IMR-90 (cell line): Measurements from ENCODE around the gene NEFH. TPM values are rescaled to one million over a fixed set of nuclear protein-coding genes. Genes with fewer than 3 reads are reported as not detected.

Source experiments
- ATAC-seq: fragments of 200-7000 bp; cut with Tn5 transposase; 2 replicates; pipeline ENCODE4 v1.9.1; 2020; ENCODE audit warnings: low read depth, mild to moderate bottlenecking, moderate library complexity
- BruUV-seq: library from RNA; stranded (reverse); fragments of 400-500 nt; replicated peaks from 2 replicates; lab custom pipeline; 2021; lab: Mats Ljungman, UMichigan
- CTCF ChIA-PET: fragments of 300-600 bp; formaldehyde crosslinking; extraction: SDS; loops from one replicate; lab custom pipeline; 2021; ENCODE audit warnings: antibody characterized with exemption; lab: Yijun Ruan, JAX
- POLR2A ChIA-PET: fragments of 300-600 bp; sonication (Branson Sonifier 250); formaldehyde crosslinking; loops from one replicate; lab custom pipeline; 2022; ENCODE audit warnings: antibody characterized with exemption; ENCODE audit not compliant: unreplicated experiment; lab: Charles Lee
- DNase-seq: peaks from one replicate; pipeline ENCODE4 v3.0.0; 2013
- H2AFZ ChIP-seq: replicated peaks from 2 replicates; pipeline ENCODE3; 2013; ENCODE audit warnings: low read length, mild to moderate bottlenecking; ENCODE audit not compliant: poor library complexity
- H2AK5ac ChIP-seq: 2 replicates; pipeline ENCODE4 v1.6.1; 2013; ENCODE audit warnings: low read depth, low read length, inconsistent platforms
- H2AK9ac ChIP-seq: replicated peaks from 2 replicates; pipeline ENCODE3; 2013; ENCODE audit warnings: mild to moderate bottlenecking, low read depth, low read length, moderate library complexity; ENCODE audit not compliant: poor library complexity
- H2BK120ac ChIP-seq: 2 replicates; pipeline ENCODE4 v1.6.1; 2013; ENCODE audit warnings: low read depth, low read length, inconsistent platforms
- H2BK15ac ChIP-seq: 3 replicates; pipeline ENCODE4 v1.6.1; 2013; ENCODE audit warnings: low read depth, low read length, inconsistent platforms
- H2BK20ac ChIP-seq: 2 replicates; pipeline ENCODE4 v1.6.1; 2013; ENCODE audit warnings: low read depth, mild to moderate bottlenecking, inconsistent platforms, low read length, moderate library complexity
- H2BK5ac ChIP-seq: 2 replicates; pipeline ENCODE4 v1.6.1; 2013; ENCODE audit warnings: mild to moderate bottlenecking, low read depth, low read length, inconsistent platforms; ENCODE audit not compliant: poor library complexity, severe bottlenecking
- H3K14ac ChIP-seq: replicated peaks from 2 replicates; pipeline ENCODE4 v1.6.1; 2013; ENCODE audit warnings: low read depth, low read length, inconsistent platforms
- H3K18ac ChIP-seq: 2 replicates; pipeline ENCODE4 v1.6.1; 2013; ENCODE audit warnings: low read depth, low read length, control low read depth
- H3K23ac ChIP-seq: 2 replicates; pipeline ENCODE4 v1.6.1; 2013; ENCODE audit warnings: low read depth, low read length, inconsistent platforms
- H3K27ac ChIP-seq: 2 replicates; pipeline ENCODE4 v1.5.1; 2013; ENCODE audit warnings: mild to moderate bottlenecking, control low read depth, low read length; ENCODE audit not compliant: insufficient read depth
- H3K27me3 ChIP-seq: 2 replicates; pipeline ENCODE4 v1.6.1; 2013; ENCODE audit warnings: low read length; ENCODE audit not compliant: control insufficient read depth, insufficient read depth
- H3K36me3 ChIP-seq: 2 replicates; pipeline ENCODE4 v1.6.1; 2013; ENCODE audit warnings: low read length, mixed read lengths; ENCODE audit not compliant: control insufficient read depth, insufficient read depth
- H3K4ac ChIP-seq: 2 replicates; pipeline ENCODE4 v1.6.1; 2013; ENCODE audit warnings: low read depth, low read length, inconsistent platforms
- H3K4me1 ChIP-seq: 2 replicates; pipeline ENCODE4 v1.6.1; 2013; ENCODE audit warnings: low read length, mixed read lengths; ENCODE audit not compliant: control insufficient read depth, insufficient read depth
- H3K4me2 ChIP-seq: 2 replicates; pipeline ENCODE4 v1.6.1; 2013; ENCODE audit warnings: low read depth, mild to moderate bottlenecking, control low read depth, low read length, moderate library complexity
- H3K4me3 ChIP-seq: 2 replicates; pipeline ENCODE4 v1.5.1; 2013; ENCODE audit warnings: low read depth, mild to moderate bottlenecking, control low read depth, low read length, moderate library complexity; ENCODE audit not compliant: insufficient read depth
- H3K56ac ChIP-seq: 2 replicates; pipeline ENCODE4 v1.6.1; 2013; ENCODE audit warnings: low read length, inconsistent platforms; ENCODE audit not compliant: insufficient read depth; ENCODE audit errors: extremely low read depth
- H3K79me1 ChIP-seq, 2 experiments: 2 replicates each; pipeline ENCODE4 v1.6.1; 2013; ENCODE audit warnings: low read length in 2 of 2, inconsistent platforms in 1 of 2, low read depth in 1 of 2
- H3K9ac ChIP-seq: 2 replicates; pipeline ENCODE4 v1.6.1; 2013; ENCODE audit warnings: low read depth, low read length, control low read depth
- H3K9me1 ChIP-seq: 2 replicates; pipeline ENCODE4 v1.6.1; 2013; ENCODE audit warnings: low read length, inconsistent platforms; ENCODE audit not compliant: insufficient read depth
- H3K9me3 ChIP-seq: 2 replicates; pipeline ENCODE4 v1.6.1; 2013; ENCODE audit warnings: low read length; ENCODE audit not compliant: control insufficient read depth, insufficient read depth
- H4K20me1 ChIP-seq: 2 replicates; pipeline ENCODE4 v1.6.1; 2013; ENCODE audit warnings: low read length, inconsistent platforms; ENCODE audit not compliant: insufficient read depth
- H4K5ac ChIP-seq: 2 replicates; pipeline ENCODE4 v1.6.1; 2013; ENCODE audit warnings: mild to moderate bottlenecking, low read depth, low read length, control low read depth
- H4K8ac ChIP-seq, 2 experiments: 2 replicates each; pipeline ENCODE4 v1.6.1; 2013; ENCODE audit warnings: low read depth in 2 of 2, low read length in 2 of 2, control low read depth in 1 of 2, inconsistent platforms in 1 of 2
- H4K91ac ChIP-seq: 2 replicates; pipeline ENCODE4 v1.6.1; 2013; ENCODE audit warnings: low read depth, low read length, inconsistent platforms; ENCODE audit not compliant: insufficient read depth
- BHLHE40 ChIP-seq: fragments of 150-350 bp; IDR thresholded peaks from 2 replicates; pipeline ENCODE4 v1.6.1; 2016; ENCODE audit warnings: mild to moderate bottlenecking, low read depth, low read length
- CEBPB ChIP-seq: IDR thresholded peaks from 2 replicates; pipeline ENCODE4 v1.6.1; 2012; ENCODE audit warnings: low read depth, low read length, improper control_type of control experiment
- MAFK ChIP-seq: IDR thresholded peaks from 2 replicates; pipeline ENCODE4 v1.6.1; 2012; ENCODE audit warnings: low read depth, low read length, improper control_type of control experiment
- MAZ ChIP-seq: IDR thresholded peaks from 2 replicates; pipeline ENCODE4 v1.6.1; 2012; ENCODE audit warnings: low read depth, mild to moderate bottlenecking, low read length, improper control_type of control experiment, moderate library complexity, borderline replicate concordance
- MXI1 ChIP-seq: IDR thresholded peaks from 2 replicates; pipeline ENCODE4 v1.6.1; 2012; ENCODE audit warnings: low read depth, mild to moderate bottlenecking, low read length, moderate library complexity, borderline replicate concordance
- NFE2L2 ChIP-seq: fragments of 150-350 bp; IDR thresholded peaks from 2 replicates; pipeline ENCODE4 v1.6.1; 2016; ENCODE audit warnings: low read depth, mild to moderate bottlenecking, low read length
- POLR2A ChIP-seq: IDR thresholded peaks from 2 replicates; pipeline ENCODE4 v1.6.1; 2012; ENCODE audit warnings: mild to moderate bottlenecking, low read depth, low read length
- RAD21 ChIP-seq: IDR thresholded peaks from 2 replicates; pipeline ENCODE4 v1.6.1; 2012; ENCODE audit warnings: low read length, improper control_type of control experiment
- RCOR1 ChIP-seq: IDR thresholded peaks from 2 replicates; pipeline ENCODE4 v1.6.1; 2012; ENCODE audit warnings: mild to moderate bottlenecking, low read length, improper control_type of control experiment; ENCODE audit not compliant: insufficient replicate concordance
- RFX5 ChIP-seq: IDR thresholded peaks from 2 replicates; pipeline ENCODE4 v1.8.0; 2012; ENCODE audit warnings: low read depth, mild to moderate bottlenecking, low read length, moderate library complexity
- SMC3 ChIP-seq: fragments of 150-350 bp; IDR thresholded peaks from 2 replicates; pipeline ENCODE4 v1.6.1; 2016; ENCODE audit warnings: low read depth, mild to moderate bottlenecking, antibody characterized with exemption, low read length, moderate library complexity
- WGBS, 2 experiments: methylation state at CpG; one replicate each; pipeline versions ENCODE4 v1.1.5 to v1.1.7; 2013; ENCODE audit warnings: missing lambda C conversion rate in 2 of 2; ENCODE audit not compliant: insufficient read length in 1 of 2; ENCODE audit errors: extremely low coverage in 2 of 2; 5-methylcytosine and 5-hydroxymethylcytosine counted together
- dilution Hi-C: fragments of 300-500 bp; cut with HindIII; formaldehyde crosslinking; loops from one replicate; pipeline ENCODE4 v1.14.3; 2018; ENCODE audit warnings: low sequenced_read_pairs; ENCODE audit not compliant: unreplicated experiment
- in situ Hi-C: fragments of 300-500 bp; cut with MboI; formaldehyde crosslinking; loops from 3 replicates; pipeline ENCODE4 v1.14.3; 2019; ENCODE audit warnings: low sequenced_read_pairs, inconsistent platforms, mixed read lengths
- intact Hi-C: fragments of 100-400 bp; cut with micrococcal nuclease; formaldehyde crosslinking; loops from 2 replicates; pipeline ENCODE4 v1.10.0; 2022
- polyA plus RNA-seq, 3 experiments: library from polyadenylated mRNA; depleted of rRNA; stranded (reverse); fragments of >200 nt; gene quantifications; 2 replicates each; pipeline ENCODE4 v1.2.3, GENCODE V29; 2012; ENCODE audit warnings: low replicate concordance in 1 of 3
- total RNA-seq: library from RNA; depleted of rRNA; stranded (reverse); fragments of >200 nt; gene quantifications from 2 replicates; pipeline ENCODE4 v1.2.3, GENCODE V29; 2012

NEFH gene
- total and polyA plus RNA-seq, 2 of the 4 experiments (the other 2 are of a cell fraction), result 1.3 to 2.9 TPM

GRCh38 chr22:29463629-29464028 lies 16.4 kb upstream of the NEFH start:
- H4K20me1 ChIP-seq, result no peaks in the 10 kb centered on the region; the same call in 1 of the 2 replicates
- in situ Hi-C loops (no loop called here), intact Hi-C loops (no loop called here), dilution Hi-C loops (no loop called here)
- H3K23ac ChIP-seq, result no peak overlapping the region
- H4K91ac ChIP-seq, result no peak overlapping the region
- H3K4me3 ChIP-seq, result no peak overlapping the region
- no peaks in the 10 kb centered on the region for H3K9me1 ChIP-seq
- ChIA-PET CTCF (no interaction called here), POLR2A (no interaction called here)
- DNase-seq (no peak), ATAC-seq (no peak)
- BruUV-seq, result no TSS peak
- no peak overlapping the region for H4K8ac ChIP-seq
- H3K79me1 ChIP-seq, result no peaks in the 10 kb centered on the region
- H2BK120ac ChIP-seq, result no peak overlapping the region
- H2BK20ac ChIP-seq, result no peak overlapping the region
- no peak overlapping the region for H3K27ac ChIP-seq
- no peak overlapping the region for H3K9ac ChIP-seq
- 63% methylated on average over 2 of the region's 7 CpGs; no CpG with 5 or more reads in 1 of the 2 experiments for WGBS, 2 experiments
- H2AK9ac ChIP-seq, result no peak overlapping the region
- H3K9me3 ChIP-seq, result no peaks in the 10 kb centered on the region
- no peak for TF ChIP-seq POLR2A
- TF ChIP-seq NFE2L2, result no peak
- TF ChIP-seq MAZ, result no peak
- TF ChIP-seq BHLHE40, result no peak
- no peak for TF ChIP-seq MAFK
- no peak for TF ChIP-seq RAD21
- TF ChIP-seq RFX5, result no peak
- TF ChIP-seq RCOR1, result no peak
- TF ChIP-seq SMC3, result no peak
- TF ChIP-seq MXI1, result no peak
- TF ChIP-seq CEBPB, result no peak
- no peak overlapping the region for H3K14ac ChIP-seq
- H3K4ac ChIP-seq, result no peak overlapping the region
- peaks cover 16% of the 10 kb centered on the region for H3K27me3 ChIP-seq
- H3K18ac ChIP-seq, result no peak overlapping the region
- H3K56ac ChIP-seq, result no peak overlapping the region
- no peaks in the 10 kb centered on the region for H3K36me3 ChIP-seq
- H2BK5ac ChIP-seq, result no peak overlapping the region
- no peak overlapping the region for H4K5ac ChIP-seq
- no peak overlapping the region for H2BK15ac ChIP-seq
- no peak overlapping the region for H2AK5ac ChIP-seq
- H2AFZ ChIP-seq, result no peak overlapping the region
- H3K4me2 ChIP-seq, result no peak overlapping the region
- H3K4me1 ChIP-seq, result no peaks in the 10 kb centered on the region
